Measurements from ENCODE around the gene S100A11.

S100A11 gene

GRCh38 chr1:152038871-152039270 lies 2.1 kb upstream of the S100A11 start:
- DNase-seq, result no peak

GRCh38 chr1:152035539-152036266 lies 1.1 kb downstream of the S100A11 start:
- no peak for DNase-seq

- DNase-seq, result peak; percentile 67 to 84
Observed at GRCh38 chr1:152034654-152035538, 1.9 kb downstream of the S100A11 start.

GRCh38 chr1:152034324-152034653 lies 2.5 kb downstream of the S100A11 start:
- no peak for DNase-seq

GRCh38 chr1:152029929-152030211 lies 6.9 kb downstream of the S100A11 start:
- no peak for DNase-seq

- no peak for DNase-seq
Observed at GRCh38 chr1:152029144-152029928, 7.5 kb downstream of the S100A11 start.

GRCh38 chr1:152026895-152027294 lies 9.9 kb downstream of the S100A11 start:
- no peak for DNase-seq

GRCh38 chr1:152024223-152024622 lies 12.6 kb downstream of the S100A11 start:
- no peak for DNase-seq

GRCh38 chr1:152023221-152023620 lies 13.6 kb downstream of the S100A11 start:
- DNase-seq, result no peak

GRCh38 chr1:152022474-152022873 lies 14.3 kb downstream of the S100A11 start:
- DNase-seq, result no peak

- no peak for DNase-seq
Observed at GRCh38 chr1:152021569-152021968, 15.2 kb downstream of the S100A11 start.

- DNase-seq, result no peak
Observed at GRCh38 chr1:152020849-152021248, 16.0 kb downstream of the S100A11 start.

- no peak for DNase-seq
Observed at GRCh38 chr1:152018537-152018936, 18.3 kb downstream of the S100A11 start.

GRCh38 chr1:152015766-152016165 lies 21.0 kb downstream of the S100A11 start:
- DNase-seq, result no peak

- no peak for DNase-seq
Observed at GRCh38 chr1:152014943-152015342, 21.9 kb downstream of the S100A11 start.

GRCh38 chr1:152013664-152014237 lies 23.1 kb downstream of the S100A11 start:
- peak in 1 of 2 experiments; percentile 45 for DNase-seq

- DNase-seq, result no peak
Observed at GRCh38 chr1:152009691-152010090, 27.1 kb downstream of the S100A11 start.

- no peak for DNase-seq
Observed at GRCh38 chr1:152007047-152007446, 29.8 kb downstream of the S100A11 start.

GRCh38 chr1:152005360-152005912 lies 31.4 kb downstream of the S100A11 start:
- DNase-seq, result no peak

- DNase-seq, result no peak
Observed at GRCh38 chr1:152003846-152004442, 32.9 kb downstream of the S100A11 start.

- DNase-seq, result no peak
Observed at GRCh38 chr1:152002960-152003359, 33.8 kb downstream of the S100A11 start.

All from SHP77 (cell line).